ENCODE data around the gene RBMX2.

RBMX2 gene

GRCh38 chrX:130444641-130445336 lies 43.0 kb downstream of the RBMX2 start:
- no peak for DNase-seq (ENCODE audit: low read depth in 2 of 2, low spot score in 1 of 2)

- DNase-seq (ENCODE audit: low read depth in 2 of 2, low spot score in 1 of 2) = no peak
Observed at GRCh38 chrX:130446974-130447373, 45.2 kb downstream of the RBMX2 start.
